IgD-negative memory B cell (primary cell): ENCODE data around the gene THSD4. TPM values are rescaled to one million over a fixed set of nuclear protein-coding genes. Genes with fewer than 3 reads are reported as not detected.
"Not testable (repeated sequence)": the region's sequence is repeated elsewhere in the genome, so short reads cannot be mapped to it uniquely, and the experiment has no call there.

Experiments
- H3K27ac Mint-ChIP-seq, 3 donors: one replicate each; pipeline ENCODE4 v1.8.0; 2020 to 2022; ENCODE audit warnings: mild to moderate bottlenecking in 3 of 3, mixed read lengths in 3 of 3, moderate library complexity in 1 of 3
- H3K27me3 Mint-ChIP-seq: one replicate; pipeline ENCODE4 v1.8.0; 2021; ENCODE audit warnings: mixed read lengths
- H3K36me3 Mint-ChIP-seq: one replicate; pipeline ENCODE4 v1.8.0; 2020; ENCODE audit warnings: mild to moderate bottlenecking, mixed read lengths
- H3K4me1 Mint-ChIP-seq, 3 donors: one replicate each; pipeline ENCODE4 v1.8.0; 2020 to 2022; ENCODE audit warnings: mixed read lengths in 3 of 3, mild to moderate bottlenecking in 1 of 3
- H3K4me3 Mint-ChIP-seq, 4 donors: one replicate each; pipeline ENCODE4 v1.8.0; 2020 to 2022; ENCODE audit warnings: mild to moderate bottlenecking in 4 of 4, mixed read lengths in 4 of 4, moderate library complexity in 3 of 4
- H3K9me3 Mint-ChIP-seq, 3 donors: one replicate each; pipeline ENCODE4 v1.8.0; 2020 to 2021; ENCODE audit warnings: mixed read lengths in 3 of 3, mild to moderate bottlenecking in 1 of 3
- polyA plus RNA-seq: library from polyadenylated mRNA; unstranded; fragments of 300-500 nt; fragmentation: Illumina TruSeq; gene quantifications from one replicate; pipeline ENCODE4 v1.2.3, GENCODE V29; 2021

The THSD4 gene
- polyA plus RNA-seq, 1 donor from 2014 or later = not detected

DNA sequence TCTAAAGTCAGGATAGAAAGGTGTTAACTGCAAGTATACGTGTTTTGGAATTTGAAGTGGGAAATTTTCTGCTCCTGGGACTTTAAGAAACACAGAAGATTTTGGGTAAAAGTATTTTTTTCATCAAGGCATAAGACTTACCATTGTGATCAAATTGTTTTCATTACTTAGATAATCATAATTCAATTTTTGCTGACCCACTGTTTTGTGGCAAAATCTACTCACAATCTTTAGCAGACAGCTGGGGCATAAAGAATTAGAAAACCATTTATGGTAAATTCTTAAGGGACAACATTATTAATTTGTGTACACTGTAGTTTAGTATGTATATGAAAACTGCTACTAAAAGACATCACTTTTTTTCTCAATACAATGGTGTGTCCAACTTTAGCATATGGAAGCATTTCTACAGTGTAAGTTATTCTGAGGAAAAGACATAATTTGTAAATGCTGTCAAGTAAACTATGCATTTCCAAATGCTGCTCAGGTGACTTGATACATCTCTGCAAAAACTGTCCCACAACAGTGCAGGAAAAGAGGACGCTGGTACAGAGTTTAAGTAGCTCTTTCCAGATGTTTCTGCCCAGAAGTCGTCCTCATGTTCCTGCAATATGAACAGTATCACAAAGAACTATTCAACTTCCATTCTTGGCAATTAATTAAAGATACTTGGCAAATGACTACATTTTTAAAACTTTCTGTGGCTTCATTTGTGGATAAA, 52.3 kb downstream of the THSD4 start:
- Mint-ChIP-seq H3K9me3 (peaks cover 5 to 24% (median 6%) of the 10 kb centered on the region in 3 donors), H3K36me3 (peaks cover 4% of the 10 kb centered on the region), H3K27me3 (peaks cover 10% of the 10 kb centered on the region), H3K4me3 (no peak overlapping the region), H3K4me1 (no peaks in the 10 kb centered on the region), H3K27ac (no peak overlapping the region)

DNA sequence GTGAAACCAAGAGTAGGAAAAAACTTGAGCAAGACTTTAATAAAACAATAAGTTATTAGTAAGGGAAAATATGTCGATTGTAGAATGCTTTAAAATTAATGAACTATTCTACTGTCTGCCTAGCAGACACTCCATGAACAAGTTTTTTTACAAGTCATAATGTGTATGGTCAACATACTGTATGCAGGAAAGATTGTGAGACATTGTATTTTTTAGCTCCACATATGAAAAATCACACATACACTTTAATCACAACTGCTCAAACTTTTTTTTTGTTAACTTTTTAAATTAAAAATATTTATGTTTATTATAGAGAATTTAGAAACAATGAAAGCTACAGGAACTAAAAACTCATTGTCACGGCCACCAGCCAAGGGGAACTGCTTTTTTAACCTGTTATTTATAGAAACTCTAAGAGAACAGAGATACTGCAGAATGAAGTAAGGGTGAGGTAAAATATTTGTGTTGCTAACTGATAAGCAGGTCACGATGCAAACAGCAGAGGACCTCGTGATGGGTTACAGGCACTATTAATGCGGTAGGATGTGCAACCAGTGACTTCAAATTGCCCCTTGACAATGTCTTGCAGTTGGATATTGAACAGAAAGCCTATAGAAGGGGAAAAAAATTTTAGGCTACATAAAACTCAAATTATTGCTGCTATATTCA, 53.0 kb downstream of the THSD4 start:
- no peaks in the 10 kb centered on the region for H3K4me1 Mint-ChIP-seq
- H3K36me3 Mint-ChIP-seq = peaks cover 4% of the 10 kb centered on the region
- peaks cover 1 to 19% (median 3%) of the 10 kb centered on the region in 3 donors for H3K9me3 Mint-ChIP-seq
- no peak overlapping the region for H3K27ac Mint-ChIP-seq
- H3K27me3 Mint-ChIP-seq = peaks cover 9% of the 10 kb centered on the region
- H3K4me3 Mint-ChIP-seq = no peak overlapping the region

- peaks cover 6% of the 10 kb centered on the region for H3K36me3 Mint-ChIP-seq
- H3K9me3 Mint-ChIP-seq = peaks cover 3 to 24% (median 6%) of the 10 kb centered on the region in 3 donors
- no peaks in the 10 kb centered on the region for H3K4me1 Mint-ChIP-seq
- H3K4me3 Mint-ChIP-seq = peak overlapping the region in 1 of 4 donors; percentile 47
- H3K27me3 Mint-ChIP-seq = peaks cover 9% of the 10 kb centered on the region
- no peak overlapping the region for H3K27ac Mint-ChIP-seq
Measured at GRCh38 chr15:71170163-71170562, 54.9 kb downstream of the THSD4 start.

GRCh38 chr15:71171195-71171594, 55.9 kb downstream of the THSD4 start:
- Mint-ChIP-seq H3K27me3 (peaks cover 7% of the 10 kb centered on the region), H3K4me1 (no peaks in the 10 kb centered on the region), H3K9me3 (peaks cover 3 to 24% (median 6%) of the 10 kb centered on the region in 3 donors), H3K27ac (no peak overlapping the region), H3K36me3 (peaks cover 4% of the 10 kb centered on the region), H3K4me3 (no peak overlapping the region)

- not testable (repeated sequence) for H3K27me3 Mint-ChIP-seq, H3K36me3 Mint-ChIP-seq, H3K27ac Mint-ChIP-seq, H3K4me1 Mint-ChIP-seq, H3K4me3 Mint-ChIP-seq
- H3K9me3 Mint-ChIP-seq = peaks cover 3 to 16% (median 6%) of the 10 kb centered on the region in 3 donors
Measured at GRCh38 chr15:71174360-71174759, 59.1 kb downstream of the THSD4 start.

GRCh38 chr15:71180986-71181853, 65.9 kb downstream of the THSD4 start:
- H3K27me3 Mint-ChIP-seq = peaks cover 2% of the 10 kb centered on the region
- no peaks in the 10 kb centered on the region for H3K36me3 Mint-ChIP-seq
- no peak overlapping the region for H3K27ac Mint-ChIP-seq
- H3K4me1 Mint-ChIP-seq = no peaks in the 10 kb centered on the region
- no peak overlapping the region for H3K4me3 Mint-ChIP-seq
- peaks cover 0 to 3% (median 2%) of the 10 kb centered on the region in 3 donors for H3K9me3 Mint-ChIP-seq

- H3K27me3 Mint-ChIP-seq = peaks cover 2% of the 10 kb centered on the region
- H3K4me3 Mint-ChIP-seq = no peak overlapping the region
- no peaks in the 10 kb centered on the region for H3K4me1 Mint-ChIP-seq
- H3K9me3 Mint-ChIP-seq = peaks cover 0 to 3% (median 2%) of the 10 kb centered on the region in 3 donors
- H3K27ac Mint-ChIP-seq = no peak overlapping the region
- no peaks in the 10 kb centered on the region for H3K36me3 Mint-ChIP-seq
Measured at GRCh38 chr15:71182522-71182921, 67.3 kb downstream of the THSD4 start.

DNA sequence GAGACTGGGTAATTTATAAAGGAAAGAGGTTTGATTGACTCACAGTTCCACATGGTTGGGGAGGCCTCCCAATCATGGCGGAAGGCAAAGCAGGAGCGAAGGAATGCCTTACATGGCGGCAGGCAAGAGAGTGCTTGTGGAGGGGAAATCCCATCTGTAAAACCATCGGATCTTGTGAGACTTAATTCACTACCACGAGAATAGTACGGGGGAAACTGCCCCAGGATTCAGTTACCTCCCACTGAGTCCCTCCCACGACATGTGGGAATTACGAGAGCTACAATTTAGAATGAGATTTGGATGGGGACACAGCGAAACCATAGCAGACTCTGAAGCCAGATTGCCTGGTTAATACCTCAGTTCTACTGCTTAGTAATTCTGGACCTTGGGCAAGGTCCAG, 67.8 kb downstream of the THSD4 start:
- H3K36me3 Mint-ChIP-seq = no peaks in the 10 kb centered on the region
- H3K27me3 Mint-ChIP-seq = peaks cover 2% of the 10 kb centered on the region
- no peak overlapping the region for H3K4me3 Mint-ChIP-seq
- H3K4me1 Mint-ChIP-seq = no peaks in the 10 kb centered on the region
- no peak overlapping the region for H3K27ac Mint-ChIP-seq
- peaks cover 0 to 3% (median 2%) of the 10 kb centered on the region in 3 donors for H3K9me3 Mint-ChIP-seq

DNA sequence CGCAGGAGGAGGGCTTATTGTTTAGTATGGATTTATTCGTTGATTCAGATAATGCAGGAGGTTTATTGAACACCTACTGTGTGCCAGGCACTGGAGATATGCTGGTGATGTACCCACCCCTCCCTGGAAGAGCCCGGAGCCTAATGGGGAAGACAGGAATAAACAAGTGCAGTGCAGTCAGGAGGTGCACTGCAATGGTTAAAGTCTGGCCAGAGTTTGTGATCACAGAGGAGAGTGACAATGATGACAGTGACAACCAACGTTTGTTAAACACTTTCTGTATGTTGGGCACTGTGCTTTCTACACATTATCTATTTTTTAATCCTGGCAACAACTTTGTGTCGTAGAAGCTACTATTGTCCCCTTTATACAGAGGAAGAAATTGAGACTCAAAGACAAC, 70.4 kb downstream of the THSD4 start:
- no peaks in the 10 kb centered on the region for H3K36me3 Mint-ChIP-seq
- no peaks in the 10 kb centered on the region for H3K4me1 Mint-ChIP-seq
- H3K27ac Mint-ChIP-seq = no peak overlapping the region
- H3K4me3 Mint-ChIP-seq = no peak overlapping the region
- peaks cover 2% of the 10 kb centered on the region for H3K27me3 Mint-ChIP-seq
- peaks cover 0 to 3% (median 2%) of the 10 kb centered on the region in 3 donors for H3K9me3 Mint-ChIP-seq

DNA sequence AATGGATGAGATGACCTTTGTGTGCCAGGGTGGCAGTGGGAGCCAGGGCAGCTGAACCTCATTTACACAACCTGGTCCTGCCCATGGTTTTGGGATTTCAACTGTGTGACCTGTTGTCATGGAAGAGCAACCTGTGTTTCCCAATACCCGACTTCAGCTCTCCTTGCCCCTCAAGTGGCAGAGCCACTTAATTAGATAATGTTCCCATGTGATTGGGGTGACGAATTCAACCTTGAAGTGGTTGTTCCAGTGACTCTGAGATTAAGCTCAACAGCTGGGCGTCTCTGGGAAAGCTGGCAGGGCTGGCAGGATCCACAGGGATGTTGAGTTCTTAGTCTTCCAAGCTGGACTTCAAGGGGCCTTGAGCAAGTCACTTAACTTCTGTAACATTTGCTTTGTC, 71.0 kb downstream of the THSD4 start:
- Mint-ChIP-seq H3K27me3 (peaks cover 8% of the 10 kb centered on the region), H3K27ac (no peak overlapping the region), H3K36me3 (no peaks in the 10 kb centered on the region), H3K4me3 (no peak overlapping the region), H3K4me1 (peaks cover 0 to 3% (median 0%) of the 10 kb centered on the region in 3 donors), H3K9me3 (peaks cover 0 to 4% (median 3%) of the 10 kb centered on the region in 3 donors)

GRCh38 chr15:71187078-71187477, 71.8 kb downstream of the THSD4 start:
- Mint-ChIP-seq H3K27me3 (peaks cover 12% of the 10 kb centered on the region), H3K4me3 (no peak overlapping the region), H3K9me3 (peaks cover 0 to 4% (median 3%) of the 10 kb centered on the region in 3 donors), H3K4me1 (peaks cover 0 to 3% (median 0%) of the 10 kb centered on the region in 3 donors), H3K36me3 (no peaks in the 10 kb centered on the region), H3K27ac (no peak overlapping the region)

DNA sequence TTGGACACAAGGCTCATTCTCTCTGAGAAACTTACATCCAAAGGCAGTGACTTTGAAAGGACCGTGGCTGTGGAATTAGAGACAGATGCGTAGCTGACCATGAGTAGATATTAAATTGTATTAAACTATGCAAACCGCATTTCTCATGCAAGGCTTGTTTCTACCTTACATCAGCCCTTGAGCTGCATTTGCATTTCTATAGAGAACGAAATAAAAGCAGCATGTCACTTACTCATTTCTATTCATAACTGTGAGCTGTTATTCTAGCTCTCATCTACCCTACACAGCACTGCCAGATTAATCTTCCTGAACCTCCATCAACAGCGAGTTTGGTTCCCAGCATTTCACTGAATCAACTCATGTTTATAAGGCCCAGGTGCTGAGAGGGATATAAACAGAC, 72.3 kb downstream of the THSD4 start:
- Mint-ChIP-seq H3K4me3 (no peak overlapping the region), H3K27ac (no peak overlapping the region), H3K36me3 (no peaks in the 10 kb centered on the region), H3K4me1 (peaks cover 0 to 3% (median 0%) of the 10 kb centered on the region in 3 donors), H3K27me3 (peaks cover 12% of the 10 kb centered on the region), H3K9me3 (peaks cover 0 to 4% (median 3%) of the 10 kb centered on the region in 3 donors)

- Mint-ChIP-seq H3K27me3 (peaks cover 14% of the 10 kb centered on the region), H3K27ac (no peak overlapping the region), H3K36me3 (no peaks in the 10 kb centered on the region), H3K4me3 (no peak overlapping the region), H3K9me3 (peaks cover 0 to 4% (median 3%) of the 10 kb centered on the region in 3 donors), H3K4me1 (peaks cover 0 to 3% (median 0%) of the 10 kb centered on the region in 3 donors)
Measured at GRCh38 chr15:71189718-71190117, 74.4 kb downstream of the THSD4 start.

DNA sequence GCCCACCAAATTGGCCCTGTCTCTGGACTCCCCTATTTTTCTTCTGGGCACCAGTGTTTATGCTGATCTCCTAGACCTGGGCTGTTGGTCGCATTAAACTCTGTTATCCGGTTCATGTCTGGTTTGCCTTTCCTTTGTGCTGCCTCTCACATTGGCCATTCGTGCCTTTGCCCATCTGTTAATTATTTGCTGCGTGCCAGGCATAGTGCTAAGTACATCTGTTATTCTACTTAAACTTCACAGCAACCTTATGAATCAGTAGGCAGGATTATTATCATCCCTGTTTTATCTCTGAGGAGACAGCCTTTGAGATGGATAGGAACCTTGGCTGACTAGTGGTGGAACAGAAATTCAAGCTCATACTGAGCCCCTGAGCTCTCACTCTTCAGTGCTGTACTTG, 76.0 kb downstream of the THSD4 start:
- peaks cover 15% of the 10 kb centered on the region for H3K27me3 Mint-ChIP-seq
- H3K4me1 Mint-ChIP-seq = peaks cover 0 to 3% (median 0%) of the 10 kb centered on the region in 3 donors
- no peaks in the 10 kb centered on the region for H3K36me3 Mint-ChIP-seq
- H3K4me3 Mint-ChIP-seq = no peak overlapping the region
- H3K9me3 Mint-ChIP-seq = peaks cover 0 to 4% (median 3%) of the 10 kb centered on the region in 3 donors
- H3K27ac Mint-ChIP-seq = no peak overlapping the region

DNA sequence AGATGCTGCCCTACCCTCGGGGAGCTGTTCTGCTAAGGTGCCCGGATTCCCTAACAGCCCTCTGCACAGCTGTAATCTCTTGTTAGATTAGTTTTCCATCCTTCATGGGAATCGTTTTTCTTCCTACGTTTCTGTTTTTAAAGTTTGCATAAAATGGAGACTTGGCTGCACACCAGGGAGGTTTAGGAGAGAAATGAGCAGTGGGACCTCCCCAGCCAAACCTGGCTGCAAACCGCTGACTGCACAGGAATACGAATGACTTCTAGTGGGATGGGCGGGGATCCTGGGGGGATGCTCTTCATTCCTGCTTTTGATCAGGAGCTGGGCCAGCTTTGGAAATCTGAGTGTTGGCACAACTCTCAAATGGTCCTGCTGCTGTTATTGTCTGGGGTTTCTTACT, 77.5 kb downstream of the THSD4 start:
- H3K27me3 Mint-ChIP-seq = peaks cover 16% of the 10 kb centered on the region
- no peak overlapping the region for H3K27ac Mint-ChIP-seq
- no peaks in the 10 kb centered on the region for H3K36me3 Mint-ChIP-seq
- no peak overlapping the region for H3K4me3 Mint-ChIP-seq
- peaks cover 0 to 4% (median 3%) of the 10 kb centered on the region in 3 donors for H3K9me3 Mint-ChIP-seq
- H3K4me1 Mint-ChIP-seq = peaks cover 0 to 3% (median 0%) of the 10 kb centered on the region in 3 donors
